Activated CD8-positive, alpha-beta memory T cell treated with anti-CD3 and anti-CD28 coated beads, Interleukin-2, amount 50 U/mL, for 4 hours (primary cell): ENCODE measurements around the gene MASP2.
"Not testable (repeated sequence)": the region's sequence is repeated elsewhere in the genome, so short reads cannot be mapped to it uniquely, and the experiment has no call there.

Experiments used
- DNase-seq: peaks from one replicate; pipeline ENCODE4 v3.0.0-alpha.2; 2020

MASP2 gene

DNA sequence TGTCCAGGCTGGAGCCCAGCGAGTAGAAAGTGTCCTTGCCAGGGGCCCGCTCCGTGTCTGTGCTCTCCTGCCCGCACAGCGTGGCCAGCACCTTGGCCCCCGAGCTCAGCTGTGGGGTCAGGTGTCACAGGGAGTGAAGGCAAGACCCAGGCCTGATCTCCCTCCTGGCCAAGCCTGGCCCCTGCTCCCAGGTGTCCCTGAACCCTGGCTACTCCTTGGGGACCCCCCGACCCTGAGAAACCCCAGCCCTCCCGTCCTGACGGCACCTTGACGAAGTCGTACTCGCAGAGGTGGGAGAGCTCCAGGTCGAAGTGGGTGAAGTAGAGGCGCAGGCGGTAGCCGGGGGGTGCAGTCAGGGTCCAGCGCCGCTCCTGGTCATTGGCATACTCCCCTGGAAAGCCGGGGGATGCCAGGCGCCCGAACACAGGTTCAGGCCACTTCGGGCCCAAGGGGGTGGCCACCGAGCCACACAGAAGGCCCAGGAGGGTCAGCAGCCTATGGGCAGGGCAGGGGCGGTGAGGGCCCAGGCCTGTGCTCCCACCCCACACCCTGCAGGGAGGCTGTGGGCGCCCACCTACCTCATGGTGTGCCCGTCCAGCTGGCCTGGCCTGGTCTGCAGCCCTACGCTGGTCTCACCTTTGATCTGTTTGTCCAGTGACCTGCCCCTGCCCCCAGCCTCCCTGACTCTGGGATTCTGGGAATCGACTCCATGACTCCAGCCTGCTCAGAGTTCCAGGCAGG lies at the start of gene MASP2:
Gene MASP2, minus strand, starts transcription at position 615 of the 741 bp plus-strand sequence. Its CDS starts 32 bp downstream, at position 583.
- no peak for DNase-seq

DNA sequence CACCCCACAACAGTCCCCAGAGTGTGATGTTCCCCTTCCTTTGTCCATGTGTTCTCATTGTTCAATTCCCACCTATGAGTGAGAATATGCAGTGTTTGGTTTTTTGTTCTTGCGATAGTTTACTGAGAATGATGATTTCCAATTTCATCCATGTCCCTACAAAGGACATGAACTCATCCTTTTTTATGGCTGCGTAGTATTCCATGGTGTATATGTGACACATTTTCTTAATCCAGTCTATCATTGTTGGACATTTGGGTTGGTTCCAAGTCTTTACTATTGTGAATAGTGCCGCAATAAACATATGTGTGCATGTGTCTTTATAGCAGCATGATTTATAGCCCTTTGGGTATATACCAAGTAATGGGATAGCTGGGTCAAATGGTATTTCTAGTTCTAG lies 36.7 kb upstream of the MASP2 start:
- not testable (repeated sequence) for DNase-seq

DNA sequence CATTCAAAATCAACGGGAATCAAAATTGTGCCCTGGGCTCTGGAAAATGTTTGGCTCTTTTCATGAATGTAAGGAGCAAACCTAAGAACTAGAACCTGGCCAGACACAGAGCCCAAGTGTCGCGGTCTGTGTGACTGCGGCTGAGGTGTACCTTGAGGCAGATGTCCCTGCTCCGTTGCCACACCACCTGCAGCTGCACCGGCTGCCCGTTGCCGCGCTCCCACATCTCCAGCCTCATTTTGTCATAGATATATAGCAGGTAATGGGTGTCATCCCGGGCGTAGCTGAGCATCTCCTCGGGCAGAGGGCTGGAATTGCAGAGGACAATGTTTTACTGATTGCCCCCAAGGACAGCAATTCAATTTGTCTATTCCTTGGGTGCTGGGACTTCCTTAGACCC lies 33.9 kb upstream of the MASP2 start:
- no peak for DNase-seq

DNA sequence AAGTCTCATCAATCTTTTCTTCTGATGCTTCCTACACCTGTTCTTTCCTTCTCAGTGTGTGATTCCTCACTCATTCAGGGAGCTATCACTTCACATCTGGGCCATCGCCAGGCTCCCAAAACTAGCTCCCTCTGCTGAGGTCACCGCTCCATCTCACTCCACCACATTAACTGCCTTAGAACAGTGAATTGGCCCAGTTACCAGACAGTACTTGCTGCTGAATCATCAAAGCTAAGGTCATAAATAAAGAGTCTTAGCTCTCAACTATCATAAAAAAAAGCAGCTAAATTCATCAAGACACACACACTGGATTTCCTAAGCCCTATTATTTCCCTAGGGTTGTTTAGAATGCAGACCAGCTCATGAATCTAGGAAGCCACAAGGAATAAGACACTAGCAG lies 31.6 kb upstream of the MASP2 start:
- no peak for DNase-seq

DNA sequence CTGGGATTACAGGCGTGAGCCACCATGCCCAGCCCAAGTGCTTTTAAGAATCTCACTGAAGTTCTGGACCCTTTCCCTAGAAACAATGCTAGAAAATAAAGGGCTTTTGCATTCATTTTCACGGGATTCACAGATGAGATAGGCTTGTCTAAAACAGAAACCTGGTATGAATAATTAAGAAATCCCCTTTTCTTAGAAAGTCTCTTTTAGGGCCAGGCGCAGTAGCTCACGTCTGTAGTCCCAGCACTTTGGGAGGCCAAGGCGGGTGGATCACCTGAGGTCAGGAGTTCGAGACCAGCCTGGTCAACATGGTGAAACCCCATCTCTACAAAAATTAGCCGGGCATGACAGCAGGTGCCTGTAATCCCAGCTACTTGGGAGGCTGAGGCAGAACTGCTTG lies 26.4 kb upstream of the MASP2 start:
- not testable (repeated sequence) for DNase-seq

DNA sequence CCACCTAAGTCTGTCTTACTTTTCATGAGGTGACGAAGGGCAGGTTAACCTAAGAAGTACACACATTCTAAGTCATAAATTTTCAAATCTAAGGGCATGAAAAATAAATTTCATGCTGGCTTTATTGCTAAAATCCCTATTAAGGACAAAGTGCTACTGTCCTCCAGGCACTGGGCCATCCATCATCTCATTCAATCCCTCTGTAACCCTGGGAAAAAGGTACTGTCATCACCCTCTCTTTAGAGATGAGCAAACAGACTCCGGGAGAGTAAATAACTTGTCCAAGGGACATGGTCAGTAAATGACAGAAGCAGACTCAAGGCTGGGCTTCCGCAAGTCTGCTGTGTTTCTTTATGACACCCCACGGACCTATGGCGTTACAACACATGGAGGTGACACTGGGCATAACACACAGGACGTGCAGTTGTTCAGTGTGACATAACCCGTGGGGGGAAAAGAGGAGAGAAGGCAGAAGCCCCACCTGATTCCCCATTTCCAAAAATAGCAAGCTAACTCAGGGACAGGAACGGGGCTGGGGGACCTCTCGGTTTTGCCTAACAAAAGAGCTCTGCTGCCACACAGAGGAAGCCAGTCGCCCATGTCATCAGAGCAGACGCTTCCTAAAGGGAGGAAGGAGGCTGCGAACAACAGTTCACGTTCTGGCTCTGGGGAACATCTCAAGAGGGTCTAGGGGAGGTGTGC lies 25.3 kb upstream of the MASP2 start:
- DNase-seq: no peak

DNA sequence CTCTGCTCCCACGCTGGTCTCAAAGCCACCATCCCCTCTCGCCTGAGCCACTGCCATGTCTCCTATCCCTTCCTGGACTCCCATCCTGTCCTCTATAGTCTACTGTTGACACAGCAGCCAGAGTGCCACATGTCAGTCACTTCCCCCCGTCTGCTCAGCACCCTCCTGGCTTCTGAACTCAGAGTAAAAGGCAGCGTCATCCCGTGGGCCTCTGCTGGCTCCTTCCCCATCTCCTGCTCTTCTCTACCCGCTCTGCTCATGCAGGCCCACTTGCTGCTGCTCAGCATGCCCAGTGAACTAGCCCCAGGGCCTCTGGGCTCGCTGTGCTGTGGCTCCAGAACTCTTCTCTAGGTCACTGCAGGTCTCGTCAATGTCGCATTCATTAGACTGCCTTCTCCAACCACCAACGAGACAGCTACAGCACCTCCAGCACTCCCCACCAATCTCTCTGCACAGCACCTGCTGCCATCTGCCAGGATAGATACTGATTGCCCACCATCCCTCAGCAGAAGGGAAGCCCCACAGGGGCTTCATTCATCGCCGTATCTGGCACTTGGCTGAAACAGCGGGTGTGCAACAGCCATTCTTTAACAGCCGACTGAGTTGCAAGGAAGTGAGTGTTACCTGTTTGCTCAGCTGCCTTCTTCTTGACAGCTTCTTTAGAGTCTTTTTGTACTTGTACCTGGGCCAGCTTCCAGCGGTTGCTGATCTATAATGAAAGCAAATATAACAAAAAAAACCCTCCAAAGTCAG lies 24.6 kb upstream of the MASP2 start:
- no peak for DNase-seq

DNA sequence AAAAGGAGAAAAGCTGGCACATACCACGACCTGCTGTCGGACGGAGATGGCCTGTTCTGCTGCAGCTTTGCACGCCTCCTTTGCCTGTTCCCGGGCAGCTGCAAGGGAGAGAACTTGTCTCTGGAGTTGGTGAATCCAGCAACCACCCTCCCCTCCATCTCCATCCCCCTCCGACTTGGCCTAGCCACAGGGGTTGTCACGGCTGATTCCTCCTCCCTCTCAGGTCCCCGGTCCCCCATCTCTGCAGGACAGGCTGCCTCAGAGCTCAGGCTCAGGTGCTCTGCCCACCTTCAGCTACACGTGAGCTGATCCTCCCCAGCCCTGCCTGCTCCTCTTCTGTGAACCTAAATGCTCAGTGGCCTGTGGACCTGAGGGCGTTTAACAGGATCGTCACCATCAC lies 23.8 kb upstream of the MASP2 start:
- DNase-seq: no peak

DNA sequence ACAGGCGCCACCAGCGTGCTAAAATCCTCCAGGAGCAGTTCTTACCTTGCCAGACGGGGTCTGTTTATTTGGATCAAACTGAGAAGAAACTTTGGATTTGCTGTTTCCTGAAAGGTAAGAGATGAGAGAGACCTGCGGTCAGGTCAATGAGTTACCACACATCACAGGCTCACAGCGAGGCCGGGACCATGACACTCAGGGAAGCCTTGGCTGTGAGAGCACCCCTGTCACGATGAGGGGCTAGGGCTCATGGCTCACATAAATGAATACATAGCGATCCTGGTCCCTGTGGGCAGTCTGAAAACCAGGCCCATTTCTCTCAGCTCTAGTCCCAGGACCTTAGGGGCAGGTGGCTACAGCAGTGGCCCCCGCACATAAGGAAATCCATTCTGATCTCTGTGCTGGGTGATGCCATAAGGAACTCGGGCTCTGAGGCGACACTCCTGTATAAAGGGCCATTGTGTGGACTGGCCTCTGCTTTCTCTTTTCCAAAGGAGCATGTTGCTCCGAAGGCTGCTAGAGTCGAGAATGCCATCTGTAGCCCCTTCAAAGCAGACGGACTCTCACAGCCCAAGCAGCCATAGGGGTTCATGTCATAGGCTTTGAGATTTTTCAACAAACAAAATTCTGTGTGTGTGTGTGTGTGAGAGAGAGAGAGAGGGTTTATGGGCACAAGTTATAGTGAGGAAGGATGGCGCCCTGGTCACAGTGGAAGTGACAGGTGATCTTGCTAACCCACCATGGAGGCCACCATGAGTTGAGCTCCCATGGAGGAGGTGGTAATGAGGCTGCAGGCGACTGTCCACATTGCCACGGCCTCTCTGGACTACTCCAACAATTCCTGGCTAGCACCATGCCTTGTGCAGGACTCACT lies 21.8 kb upstream of the MASP2 start:
- no peak for DNase-seq

DNA sequence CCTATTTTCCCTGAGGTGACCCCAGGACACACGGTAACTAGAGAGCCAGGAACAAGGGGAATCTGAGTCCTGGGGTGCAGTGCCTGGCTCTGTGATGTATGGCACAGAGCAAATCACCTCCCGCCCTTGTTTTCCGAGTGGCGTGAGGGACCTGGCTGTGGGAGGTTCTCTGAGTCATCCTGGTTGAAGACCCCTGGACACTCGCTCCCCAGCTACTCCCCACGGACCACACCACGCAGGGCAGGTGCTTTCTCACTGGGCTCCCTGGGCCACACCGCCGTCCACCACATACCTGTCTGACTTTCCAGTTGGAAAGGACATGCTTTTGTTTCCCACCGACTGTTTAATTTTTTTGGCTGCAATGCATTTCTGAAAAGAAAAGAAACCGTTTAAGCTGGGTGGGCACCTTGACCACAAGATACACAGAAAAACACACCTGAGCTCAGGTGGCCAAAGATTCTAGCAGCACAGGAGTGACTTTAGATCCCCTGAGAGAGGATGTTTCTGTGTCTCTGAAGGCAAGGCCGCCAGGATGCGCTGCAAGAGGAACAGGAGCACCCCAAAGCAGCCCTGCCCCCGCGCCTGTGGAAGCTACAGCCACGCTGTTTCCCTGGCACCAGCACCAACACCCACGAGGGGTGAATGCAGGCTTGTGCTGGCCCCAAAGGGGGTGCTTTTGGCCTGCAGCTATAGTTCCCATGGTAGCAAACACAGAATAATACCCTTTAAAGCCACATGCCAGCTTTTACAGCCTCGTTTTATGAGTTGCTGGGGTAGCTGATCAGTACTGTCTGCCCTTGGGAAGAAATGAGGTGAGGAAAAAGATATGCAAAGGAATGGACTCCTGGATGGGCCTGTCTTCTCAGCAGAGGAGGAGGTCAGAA lies 20.9 kb upstream of the MASP2 start:
- DNase-seq: no peak

DNA sequence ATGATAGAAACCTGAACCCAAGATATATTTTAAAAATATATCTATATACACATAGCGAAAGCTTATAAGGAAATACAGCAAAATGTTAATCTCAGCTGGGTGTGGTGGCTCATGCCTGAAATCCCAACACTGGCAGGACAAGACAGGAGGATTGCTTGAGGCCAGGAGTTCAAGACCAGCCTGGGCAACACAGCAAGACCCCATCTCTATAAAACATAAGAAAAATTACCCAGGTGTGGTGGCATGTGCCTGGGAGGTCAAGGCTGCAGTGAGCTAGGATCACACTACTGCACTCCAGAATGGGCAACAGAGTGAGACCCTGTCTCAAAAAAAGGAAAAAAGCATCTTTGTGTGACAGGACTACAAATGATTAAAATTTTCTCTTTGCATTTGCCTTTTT lies 18.8 kb upstream of the MASP2 start:
- DNase-seq: no peak

DNA sequence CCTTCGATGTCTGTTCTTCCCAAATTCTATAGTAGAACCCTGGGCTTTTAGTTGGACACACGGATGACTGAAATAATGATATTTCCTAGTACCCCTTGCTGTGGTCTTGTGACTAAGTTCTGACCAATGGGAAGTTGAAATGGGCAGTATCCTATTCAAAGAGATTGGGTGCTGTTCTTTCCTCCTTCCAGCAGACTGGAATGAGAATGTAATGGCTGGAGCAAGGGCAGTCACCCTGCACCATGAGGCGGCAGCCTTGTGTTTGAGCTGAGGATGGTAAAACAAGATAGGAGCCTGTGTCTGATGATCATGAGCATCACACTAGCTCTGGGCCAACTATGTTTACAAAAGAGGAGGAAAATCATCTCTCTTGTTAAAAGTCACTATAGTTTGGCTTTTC lies 17.9 kb upstream of the MASP2 start:
- no peak for DNase-seq

DNA sequence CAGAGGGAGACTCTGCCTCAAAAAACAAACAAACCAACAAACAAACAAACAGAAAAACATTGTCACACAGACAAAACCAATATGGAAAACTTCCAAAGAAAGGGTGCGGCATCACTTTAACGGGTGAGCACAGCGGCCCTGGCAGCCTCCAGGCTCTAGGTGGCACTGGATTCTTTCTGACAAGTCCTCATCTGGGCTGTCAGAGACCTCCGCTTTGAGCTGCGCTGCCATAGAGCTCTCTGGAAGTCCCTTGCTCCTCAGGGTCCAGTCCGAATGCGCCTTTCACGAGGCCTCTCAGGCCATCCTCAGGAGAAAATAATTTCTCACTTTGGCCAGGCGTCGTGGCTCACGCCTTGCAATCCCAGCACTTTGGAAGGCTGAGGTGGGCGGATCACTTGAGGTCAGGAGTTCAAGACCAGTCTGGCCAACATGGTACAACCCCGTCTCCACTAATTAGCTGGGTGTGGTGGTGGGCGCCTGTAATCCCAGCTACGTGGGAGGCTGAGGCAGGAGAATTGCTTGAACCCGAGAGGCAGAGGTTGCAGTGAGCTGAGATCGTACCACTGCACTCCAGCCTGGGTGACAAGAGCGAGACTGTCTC lies 17.0 kb upstream of the MASP2 start:
- DNase-seq: not testable (repeated sequence)

DNA sequence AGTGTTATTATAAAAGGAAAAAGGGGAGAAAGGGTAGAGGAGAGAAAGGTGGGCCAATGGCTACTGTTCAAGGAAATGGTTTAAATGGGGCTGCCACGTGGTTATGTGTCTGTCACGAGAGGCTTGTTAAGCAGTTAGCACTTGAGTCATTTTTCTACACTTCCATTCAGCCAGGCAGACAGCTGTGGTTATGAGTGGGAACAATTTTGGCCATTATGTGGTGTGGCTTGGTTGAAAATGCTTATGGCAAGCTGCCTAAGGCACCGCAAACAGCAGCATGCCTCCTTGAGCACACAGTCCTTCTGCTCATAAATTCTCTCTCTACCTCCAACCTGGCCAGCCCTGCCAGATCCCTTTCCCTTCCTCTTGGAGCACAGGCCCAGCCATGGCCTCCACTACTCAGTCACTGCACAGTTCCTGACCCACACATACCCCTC lies 15.9 kb upstream of the MASP2 start:
- DNase-seq: peak; percentile 15

DNA sequence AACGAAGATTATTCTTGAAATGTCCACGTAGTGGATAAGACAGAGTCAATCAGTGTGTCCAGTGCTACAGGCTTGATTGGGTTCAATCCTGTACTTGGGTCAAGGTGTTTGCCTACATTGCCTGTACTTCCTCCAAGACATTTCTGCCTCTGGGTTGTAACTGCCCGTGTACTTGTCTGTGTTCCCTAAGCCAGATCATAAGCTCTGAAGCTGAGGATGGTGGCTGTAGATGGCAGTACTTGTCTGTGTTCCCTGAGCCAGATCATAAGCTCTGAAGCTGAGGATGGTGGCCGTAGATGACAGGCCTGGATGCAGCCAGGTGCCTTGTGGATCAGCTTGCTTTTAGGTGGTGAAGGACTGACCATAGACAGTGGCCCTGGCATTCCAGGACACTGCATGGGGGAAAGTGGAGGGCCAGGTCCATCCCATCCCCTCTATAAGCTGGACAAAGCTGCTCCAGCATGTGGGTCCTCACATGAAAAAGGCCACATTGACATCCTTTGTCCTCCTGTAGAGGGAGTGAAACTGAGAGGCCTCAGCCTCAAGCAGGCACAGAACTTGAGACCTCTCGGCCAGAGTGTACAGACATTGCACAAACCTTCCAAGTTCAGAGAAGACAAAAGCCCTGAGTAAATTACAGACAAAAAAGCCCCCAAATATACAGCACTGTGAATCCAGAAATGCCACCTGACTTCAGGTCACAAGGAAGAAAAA lies 14.8 kb upstream of the MASP2 start:
- DNase-seq: no peak

DNA sequence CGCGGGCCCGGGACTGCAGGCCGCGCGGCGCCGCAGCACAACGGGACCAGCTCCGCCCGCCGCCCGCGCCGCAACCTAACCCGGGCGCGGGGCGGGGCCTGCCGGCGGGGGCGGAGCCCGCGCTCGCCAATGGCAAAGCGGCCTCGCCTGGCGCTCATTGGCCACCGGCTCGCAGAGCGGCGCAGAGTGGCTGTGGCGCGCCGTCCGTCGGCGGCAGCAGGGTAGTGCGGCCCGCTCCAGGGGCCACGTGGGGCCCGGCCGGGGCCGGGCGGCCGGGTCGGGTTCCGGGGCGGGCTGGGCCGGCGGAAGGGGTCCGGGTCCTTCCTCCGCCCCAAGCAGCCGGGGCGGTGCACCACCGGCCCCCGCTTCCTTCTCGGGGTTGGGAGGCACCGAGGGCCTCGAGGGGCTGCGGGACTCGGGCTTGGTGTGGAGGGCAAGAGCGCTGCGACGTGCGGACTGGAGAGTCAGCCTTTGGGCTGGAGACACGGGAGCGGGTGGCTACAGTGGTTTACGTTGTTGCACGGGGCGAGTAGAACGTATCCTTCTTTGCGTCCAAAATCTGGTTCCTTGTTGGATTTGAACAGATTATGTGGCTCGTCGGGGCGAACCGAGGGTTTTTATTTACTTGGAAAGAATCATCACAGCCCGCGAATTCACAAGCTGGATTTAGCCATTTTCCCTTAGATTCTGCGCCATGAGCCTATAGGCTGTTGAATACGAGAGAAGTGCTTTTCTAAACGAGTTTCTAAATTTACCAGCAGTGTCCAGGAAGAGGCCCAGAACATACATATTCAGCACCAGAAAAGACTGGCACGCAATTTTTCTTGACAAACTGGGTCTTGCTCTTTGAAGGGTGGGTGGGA lies 13.2 kb upstream of the MASP2 start, which contains the start of gene SRM:
Gene SRM, minus strand, starts transcription at position 51 of the 863 bp plus-strand sequence. CDS start 75 bp downstream, outside the sequence.
- peak; percentile 92 for DNase-seq

DNA sequence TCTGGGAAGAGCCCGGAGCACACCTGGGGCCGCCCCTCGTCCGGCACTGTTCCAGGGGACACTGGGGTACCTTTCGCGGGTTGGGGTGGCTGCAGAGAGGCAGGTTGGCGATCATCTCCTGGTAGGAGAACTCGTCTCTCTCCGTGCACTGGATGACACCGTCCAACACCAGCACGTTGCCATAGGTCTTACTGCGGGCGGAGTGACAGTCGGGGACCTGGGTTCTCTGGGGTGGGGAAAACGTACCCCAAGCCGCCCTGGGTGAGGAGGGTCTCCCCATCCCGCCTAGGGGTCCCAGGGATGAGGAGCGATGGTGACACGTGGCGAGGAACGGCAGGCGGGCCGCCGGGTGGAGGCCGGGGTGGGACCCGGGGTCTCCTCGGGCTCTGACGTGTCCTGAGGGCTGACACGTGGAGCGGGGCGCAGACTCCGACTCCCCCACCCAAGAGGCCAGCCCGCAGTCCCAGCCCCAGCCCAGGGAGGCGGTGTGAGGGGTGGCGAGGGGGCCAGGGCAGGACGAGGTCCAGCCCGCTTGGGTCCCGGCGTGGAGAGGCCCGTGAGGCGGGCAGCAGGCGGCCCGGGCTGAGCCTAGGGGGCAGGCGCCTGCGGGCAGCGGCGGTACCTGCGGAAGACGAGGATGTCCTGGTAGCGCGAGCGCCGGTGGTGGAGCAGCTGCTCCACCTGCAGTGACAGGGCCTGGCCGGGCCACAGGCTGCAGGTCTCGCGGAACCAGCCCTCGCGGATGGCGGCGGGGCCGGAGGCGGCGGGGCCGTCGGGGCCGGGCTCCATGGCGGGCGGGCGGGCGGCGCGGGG lies 12.3 kb upstream of the MASP2 start:
- DNase-seq: peak; percentile 56

DNA sequence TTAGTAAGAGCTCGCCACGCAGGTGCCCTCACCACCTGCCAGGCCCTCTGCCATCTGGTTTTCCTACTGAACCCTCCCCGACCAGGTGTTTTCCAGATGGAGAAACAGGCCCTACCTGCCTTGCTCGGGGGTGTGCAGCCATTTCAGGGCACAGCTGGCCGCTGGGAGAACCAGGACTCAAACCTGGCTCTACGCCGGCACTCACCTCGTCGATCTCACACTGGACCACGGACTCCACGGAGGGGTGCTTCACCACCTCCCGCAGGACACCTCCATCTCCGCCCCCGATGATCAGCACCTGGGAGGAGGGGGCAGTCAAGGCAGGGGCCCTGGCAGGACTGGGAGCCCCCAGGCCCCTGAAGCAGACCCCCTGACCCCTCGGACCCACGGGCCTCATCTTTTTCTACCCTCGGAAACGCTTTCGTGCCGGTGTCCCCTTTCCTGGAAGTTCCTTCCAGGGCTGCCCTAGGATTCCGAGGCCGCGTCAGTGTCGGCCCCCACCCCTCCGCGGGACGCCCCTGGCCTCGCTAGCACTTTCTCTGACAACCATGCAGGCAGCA lies 11.6 kb upstream of the MASP2 start:
- DNase-seq: peak; percentile 26
